GM19023 (cell line): ENCODE measurements around the gene IMMP2L.

Experiments
- ATAC-seq: cut with Tn5 transposase; IDR thresholded peaks from one replicate; pipeline ENCODE4 v1.9.1; 2021; ENCODE audit warnings: mild to moderate bottlenecking, moderate library complexity; ENCODE audit not compliant: unreplicated experiment

IMMP2L gene

GRCh38 chr7:111401516-111401915 is 160.8 kb downstream of the IMMP2L start:
- ATAC-seq, result no peak

GRCh38 chr7:111400088-111400487 is 162.2 kb downstream of the IMMP2L start:
- no peak for ATAC-seq

GRCh38 chr7:111394891-111395290 is 167.4 kb downstream of the IMMP2L start:
- no peak for ATAC-seq

- ATAC-seq, result no peak
Measured at GRCh38 chr7:111393011-111393754, 169.1 kb downstream of the IMMP2L start.

- ATAC-seq, result no peak
Measured at GRCh38 chr7:111392294-111392693, 170.0 kb downstream of the IMMP2L start.

- no peak for ATAC-seq
Measured at GRCh38 chr7:111390000-111390399, 172.3 kb downstream of the IMMP2L start.

- ATAC-seq, result peak; percentile 76
Measured at GRCh38 chr7:111388912-111389311, 173.4 kb downstream of the IMMP2L start.

- no peak for ATAC-seq
Measured at GRCh38 chr7:111388016-111388415, 174.3 kb downstream of the IMMP2L start.

- no peak for ATAC-seq
Measured at GRCh38 chr7:111384065-111384891, 178.0 kb downstream of the IMMP2L start.

GRCh38 chr7:111383133-111383532 is 179.2 kb downstream of the IMMP2L start:
- no peak for ATAC-seq

GRCh38 chr7:111381590-111381989 is 180.7 kb downstream of the IMMP2L start:
- ATAC-seq, result no peak

GRCh38 chr7:111380945-111381344 is 181.3 kb downstream of the IMMP2L start:
- ATAC-seq, result peak; percentile 80

- ATAC-seq, result no peak
Measured at GRCh38 chr7:111374027-111374426, 188.3 kb downstream of the IMMP2L start.

GRCh38 chr7:111371437-111371836 is 190.9 kb downstream of the IMMP2L start:
- ATAC-seq, result no peak

GRCh38 chr7:111370002-111370401 is 192.3 kb downstream of the IMMP2L start:
- ATAC-seq, result no peak

GRCh38 chr7:111368381-111369065 is 193.8 kb downstream of the IMMP2L start:
- no peak for ATAC-seq

- ATAC-seq, result no peak
Measured at GRCh38 chr7:111364413-111364812, 197.9 kb downstream of the IMMP2L start.

GRCh38 chr7:111363099-111363498 is 199.2 kb downstream of the IMMP2L start:
- ATAC-seq, result no peak

GRCh38 chr7:111362506-111363054 is 199.7 kb downstream of the IMMP2L start:
- ATAC-seq, result no peak

GRCh38 chr7:111358915-111359314 is 203.4 kb downstream of the IMMP2L start:
- ATAC-seq, result no peak

GRCh38 chr7:111357691-111358090 is 204.6 kb downstream of the IMMP2L start:
- no peak for ATAC-seq
